CD4-positive, alpha-beta T cell treated with Interleukin-15 for 1 hour (primary cell): Measurements from ENCODE around the gene LYPD6.
"Not testable (repeated sequence)": the region's sequence is repeated elsewhere in the genome, so short reads cannot be mapped to it uniquely, and the experiment has no call there.

ENCODE experiments used
- DNase-seq: peaks from one replicate; pipeline ENCODE4 v3.0.0-alpha.2; 2020

LYPD6 gene

GRCh38 chr2:149330127-149331022, at the start of gene LYPD6:
LYPD6 (plus strand) TSS chr2:149330587; CDS start chr2:149437709, 107,122 bp downstream.
- DNase-seq: no peak

GRCh38 chr2:149281441-149281840, 48.9 kb upstream of the LYPD6 start:
- DNase-seq: no peak

GRCh38 chr2:149290662-149291061, 39.7 kb upstream of the LYPD6 start:
- no peak for DNase-seq

- no peak for DNase-seq
These were observed 38.5 kb upstream of the LYPD6 start for GRCh38 chr2:149291881-149292280.

GRCh38 chr2:149296031-149296430, 34.4 kb upstream of the LYPD6 start:
- DNase-seq: no peak

GRCh38 chr2:149307014-149307413, 23.4 kb upstream of the LYPD6 start:
- no peak for DNase-seq

- no peak for DNase-seq
These were observed 20.0 kb upstream of the LYPD6 start for GRCh38 chr2:149310349-149310748.

GRCh38 chr2:149312039-149312438, 18.3 kb upstream of the LYPD6 start:
- DNase-seq: no peak

- no peak for DNase-seq
These were observed 16.8 kb upstream of the LYPD6 start for GRCh38 chr2:149313512-149313972.

GRCh38 chr2:149314687-149315086, 15.7 kb upstream of the LYPD6 start:
- no peak for DNase-seq

- no peak for DNase-seq
These were observed 14.9 kb upstream of the LYPD6 start for GRCh38 chr2:149315461-149315860.

GRCh38 chr2:149318566-149318965, 11.8 kb upstream of the LYPD6 start:
- DNase-seq: not testable (repeated sequence)

GRCh38 chr2:149320362-149320761, 10.0 kb upstream of the LYPD6 start:
- DNase-seq: no peak

GRCh38 chr2:149329068-149329467, 1.3 kb upstream of the LYPD6 start:
- no peak for DNase-seq

- no peak for DNase-seq
These were observed 779 bp upstream of the LYPD6 start for GRCh38 chr2:149329489-149330126.

GRCh38 chr2:149331023-149331400, 625 bp downstream of the LYPD6 start:
- no peak for DNase-seq

GRCh38 chr2:149332364-149332763, 2.0 kb downstream of the LYPD6 start:
- DNase-seq: no peak

- DNase-seq: no peak
These were observed 3.2 kb downstream of the LYPD6 start for GRCh38 chr2:149333636-149334035.

- no peak for DNase-seq
These were observed 3.8 kb downstream of the LYPD6 start for GRCh38 chr2:149334156-149334555.

GRCh38 chr2:149339324-149339723, 8.9 kb downstream of the LYPD6 start:
- no peak for DNase-seq

- no peak for DNase-seq
These were observed 12.1 kb downstream of the LYPD6 start for GRCh38 chr2:149342509-149342908.

- DNase-seq: no peak
These were observed 13.7 kb downstream of the LYPD6 start for GRCh38 chr2:149344105-149344504.

- DNase-seq: no peak
These were observed 15.9 kb downstream of the LYPD6 start for GRCh38 chr2:149346272-149346671.

- no peak for DNase-seq
These were observed 17.9 kb downstream of the LYPD6 start for GRCh38 chr2:149348291-149348690.
